CD8-positive, alpha-beta memory T cell (primary cell): Measurements from ENCODE around the gene HERC6. TPM values are rescaled to one million over a fixed set of nuclear protein-coding genes. Genes with fewer than 3 reads are reported as not detected.

Experiments
- CTCF ChIA-PET: fragments of 350-600 bp; sonication (Branson Sonifier 250); formaldehyde crosslinking; loops from one replicate; lab custom pipeline; 2021; ENCODE audit warnings: antibody characterized with exemption; lab: Charles Lee
- POLR2A ChIA-PET: fragments of 350-600 bp; sonication (Branson Sonifier 250); formaldehyde crosslinking; loops from one replicate; lab custom pipeline; 2021; ENCODE audit warnings: antibody characterized with exemption; lab: Charles Lee
- DNase-seq, 5 donors: peaks; one replicate each; pipeline versions ENCODE4 v3.0.0 to v3.0.0-alpha.2; 2020 to 2022; ENCODE audit warnings: mixed read lengths in 1 of 5
- H3K27ac ChIP-seq: one replicate; pipeline ENCODE4 v1.7.0; 2013; ENCODE audit warnings: low read depth, mild to moderate bottlenecking, low read length, moderate library complexity
- H3K27me3 ChIP-seq: 2 replicates; pipeline ENCODE4 v1.7.0; 2013; ENCODE audit warnings: low read length, mild to moderate bottlenecking; ENCODE audit not compliant: insufficient read depth, poor library complexity, severe bottlenecking
- H3K36me3 ChIP-seq: 2 replicates; pipeline ENCODE4 v1.7.0; 2013; ENCODE audit warnings: mild to moderate bottlenecking, low read length, moderate library complexity; ENCODE audit not compliant: insufficient read depth
- H3K4me1 ChIP-seq: 2 replicates; pipeline ENCODE4 v1.7.0; 2013; ENCODE audit warnings: mild to moderate bottlenecking, low read length, moderate library complexity; ENCODE audit not compliant: insufficient read depth
- H3K4me3 ChIP-seq: 2 replicates; pipeline ENCODE4 v1.7.0; 2013; ENCODE audit warnings: mild to moderate bottlenecking, low read length
- H3K9me3 ChIP-seq: 2 replicates; pipeline ENCODE4 v1.7.0; 2013; ENCODE audit warnings: mild to moderate bottlenecking, low read length
- H3K27ac Mint-ChIP-seq, 8 donors: one replicate each; pipeline ENCODE4 v1.8.0; 2020 to 2021; ENCODE audit warnings: mixed read lengths in 8 of 8, mild to moderate bottlenecking in 6 of 8, inconsistent platforms in 3 of 8, moderate library complexity in 3 of 8
- H3K27me3 Mint-ChIP-seq, 2 donors: one replicate each; pipeline ENCODE4 v1.8.0; 2020 to 2021; ENCODE audit warnings: mixed read lengths in 2 of 2, mild to moderate bottlenecking in 1 of 2, moderate library complexity in 1 of 2
- H3K36me3 Mint-ChIP-seq, 3 donors: one replicate each; pipeline ENCODE4 v1.8.0; 2020 to 2021; ENCODE audit warnings: mixed read lengths in 3 of 3, inconsistent platforms in 1 of 3, mild to moderate bottlenecking in 1 of 3
- H3K4me1 Mint-ChIP-seq, 3 donors: one replicate each; pipeline ENCODE4 v1.8.0; 2020 to 2021; ENCODE audit warnings: mixed read lengths in 3 of 3, inconsistent platforms in 1 of 3, mild to moderate bottlenecking in 1 of 3
- H3K4me3 Mint-ChIP-seq, 7 donors: one replicate each; pipeline ENCODE4 v1.8.0; 2020 to 2021; ENCODE audit warnings: mixed read lengths in 7 of 7, mild to moderate bottlenecking in 6 of 7, moderate library complexity in 4 of 7, inconsistent platforms in 2 of 7
- H3K9me3 Mint-ChIP-seq, 5 donors: one replicate each; pipeline ENCODE4 v1.8.0; 2020 to 2022; ENCODE audit warnings: mixed read lengths in 5 of 5, mild to moderate bottlenecking in 3 of 5, moderate library complexity in 2 of 5, inconsistent platforms in 1 of 5
- polyA plus RNA-seq: library from polyadenylated mRNA; unstranded; fragments of 300-500 nt; fragmentation: Illumina TruSeq; gene quantifications from one replicate; pipeline ENCODE4 v1.2.3, GENCODE V29; 2021
- total RNA-seq, 2 experiments: library from RNA; stranded (reverse); gene quantifications; one replicate each; pipeline ENCODE4 v1.2.3, GENCODE V29; 2021

The HERC6 gene
- total and polyA plus RNA-seq, 3 experiments from 2014 or later = 3.7 to 27.0 (median 5.4) TPM

- Mint-ChIP-seq H3K27me3 (no peaks in the 10 kb centered on the region), H3K36me3 (peaks cover 24 to 56% (median 24%) of the 10 kb centered on the region in 3 donors), H3K4me3 (no peak overlapping the region), H3K27ac (no peak overlapping the region), H3K9me3 (no peaks in the 10 kb centered on the region), H3K4me1 (no peaks in the 10 kb centered on the region)
- Histone ChIP-seq H3K9me3 (no peaks in the 10 kb centered on the region), H3K4me1 (no peaks in the 10 kb centered on the region), H3K27me3 (no peaks in the 10 kb centered on the region), H3K4me3 (no peak overlapping the region), H3K27ac (no peak overlapping the region), H3K36me3 (no peaks in the 10 kb centered on the region)
- ChIA-PET CTCF (no interaction called here), POLR2A (no interaction called here)
- no peak for DNase-seq
Measured at GRCh38 chr4:88398381-88398780, 19.7 kb downstream of the HERC6 start.

GRCh38 chr4:88409206-88409605 lies 30.6 kb downstream of the HERC6 start:
- Mint-ChIP-seq H3K9me3 (no peaks in the 10 kb centered on the region), H3K4me3 (no peak overlapping the region), H3K27me3 (no peaks in the 10 kb centered on the region), H3K4me1 (no peaks in the 10 kb centered on the region), H3K27ac (peak overlapping the region in 1 of 8 donors; percentile 23), H3K36me3 (peaks cover 12 to 71% (median 41%) of the 10 kb centered on the region in 3 donors)
- H3K4me3 ChIP-seq = no peak overlapping the region
- no peak for DNase-seq
- H3K27ac ChIP-seq = no peak overlapping the region
- H3K27me3 ChIP-seq = no peaks in the 10 kb centered on the region
- no peaks in the 10 kb centered on the region for H3K9me3 ChIP-seq
- ChIA-PET POLR2A (no interaction called here), CTCF (no interaction called here)
- no peaks in the 10 kb centered on the region for H3K4me1 ChIP-seq
- peaks cover 10% of the 10 kb centered on the region for H3K36me3 ChIP-seq

GRCh38 chr4:88409789-88410188 lies 31.1 kb downstream of the HERC6 start:
- no peak overlapping the region for H3K4me3 ChIP-seq
- no peaks in the 10 kb centered on the region for H3K27me3 ChIP-seq
- no peaks in the 10 kb centered on the region for H3K9me3 ChIP-seq
- Mint-ChIP-seq H3K4me3 (no peak overlapping the region), H3K27me3 (no peaks in the 10 kb centered on the region), H3K4me1 (no peaks in the 10 kb centered on the region), H3K36me3 (peaks cover 12 to 72% (median 44%) of the 10 kb centered on the region in 3 donors), H3K9me3 (no peaks in the 10 kb centered on the region), H3K27ac (peak overlapping the region in 2 of 8 donors; percentile 60 to 72)
- DNase-seq = no peak
- peaks cover 10% of the 10 kb centered on the region for H3K36me3 ChIP-seq
- ChIA-PET CTCF (no interaction called here), POLR2A (no interaction called here)
- no peak overlapping the region for H3K27ac ChIP-seq
- H3K4me1 ChIP-seq = no peaks in the 10 kb centered on the region

GRCh38 chr4:88411491-88412096 lies 32.9 kb downstream of the HERC6 start:
- no peaks in the 10 kb centered on the region for H3K4me1 Mint-ChIP-seq
- H3K36me3 ChIP-seq = peaks cover 15% of the 10 kb centered on the region
- peaks cover 12 to 73% (median 41%) of the 10 kb centered on the region in 3 donors for H3K36me3 Mint-ChIP-seq
- H3K27me3 ChIP-seq = no peaks in the 10 kb centered on the region
- no peaks in the 10 kb centered on the region for H3K27me3 Mint-ChIP-seq
- no peak for DNase-seq
- peak overlapping the region in 1 of 8 donors; percentile 65 for H3K27ac Mint-ChIP-seq
- ChIA-PET CTCF (no interaction called here), POLR2A (interaction anchor here (0.6 kb wide), 1 partner anchor 42 kb away, joined by 3 read pairs; no protein-coding TSS in a partner anchor)
- H3K4me3 Mint-ChIP-seq = no peak overlapping the region
- H3K27ac ChIP-seq = no peak overlapping the region
- no peak overlapping the region for H3K4me3 ChIP-seq
- no peaks in the 10 kb centered on the region for H3K4me1 ChIP-seq
- no peaks in the 10 kb centered on the region for H3K9me3 ChIP-seq
- H3K9me3 Mint-ChIP-seq = no peaks in the 10 kb centered on the region

GRCh38 chr4:88413801-88414200 lies 35.1 kb downstream of the HERC6 start:
- Mint-ChIP-seq H3K4me3 (no peak overlapping the region), H3K4me1 (no peaks in the 10 kb centered on the region), H3K36me3 (peaks cover 9 to 74% (median 35%) of the 10 kb centered on the region in 3 donors), H3K9me3 (no peaks in the 10 kb centered on the region), H3K27ac (peak overlapping the region in 2 of 8 donors; percentile 42 to 47), H3K27me3 (no peaks in the 10 kb centered on the region)
- H3K27me3 ChIP-seq = no peaks in the 10 kb centered on the region
- no peaks in the 10 kb centered on the region for H3K9me3 ChIP-seq
- POLR2A ChIA-PET = no interaction called here
- H3K4me1 ChIP-seq = no peaks in the 10 kb centered on the region
- H3K27ac ChIP-seq = no peak overlapping the region
- CTCF ChIA-PET = no interaction called here
- no peak for DNase-seq
- peaks cover 10% of the 10 kb centered on the region for H3K36me3 ChIP-seq
- no peak overlapping the region for H3K4me3 ChIP-seq

GRCh38 chr4:88414755-88415154 lies 36.1 kb downstream of the HERC6 start:
- Histone ChIP-seq H3K27ac (no peak overlapping the region), H3K9me3 (no peaks in the 10 kb centered on the region), H3K36me3 (peaks cover 10% of the 10 kb centered on the region), H3K4me1 (no peaks in the 10 kb centered on the region), H3K27me3 (no peaks in the 10 kb centered on the region), H3K4me3 (no peak overlapping the region)
- peak overlapping the region in 3 of 8 donors; percentile 39 to 51 (median 43) for H3K27ac Mint-ChIP-seq
- no peak for DNase-seq
- peaks cover 0 to under 1% (median 0%) of the 10 kb centered on the region in 3 donors for H3K4me1 Mint-ChIP-seq
- H3K36me3 Mint-ChIP-seq = peaks cover 5 to 72% (median 29%) of the 10 kb centered on the region in 3 donors
- H3K27me3 Mint-ChIP-seq = no peaks in the 10 kb centered on the region
- H3K9me3 Mint-ChIP-seq = no peaks in the 10 kb centered on the region
- H3K4me3 Mint-ChIP-seq = no peak overlapping the region
- CTCF ChIA-PET = no interaction called here
- POLR2A ChIA-PET = no interaction called here

- no peak overlapping the region for H3K4me3 Mint-ChIP-seq
- no peak overlapping the region for H3K4me3 ChIP-seq
- ChIA-PET CTCF (no interaction called here), POLR2A (no interaction called here)
- H3K36me3 Mint-ChIP-seq = peaks cover 5 to 63% (median 22%) of the 10 kb centered on the region in 3 donors
- no peaks in the 10 kb centered on the region for H3K4me1 ChIP-seq
- peak overlapping the region in 1 of 8 donors; percentile 18 for H3K27ac Mint-ChIP-seq
- H3K36me3 ChIP-seq = peaks cover 10% of the 10 kb centered on the region
- H3K27ac ChIP-seq = no peak overlapping the region
- H3K4me1 Mint-ChIP-seq = peaks cover 0 to 2% (median 0%) of the 10 kb centered on the region in 3 donors
- no peak for DNase-seq
- no peaks in the 10 kb centered on the region for H3K9me3 Mint-ChIP-seq
- no peaks in the 10 kb centered on the region for H3K27me3 Mint-ChIP-seq
- no peaks in the 10 kb centered on the region for H3K9me3 ChIP-seq
- H3K27me3 ChIP-seq = no peaks in the 10 kb centered on the region
Measured at GRCh38 chr4:88415982-88416381, 37.3 kb downstream of the HERC6 start.

- H3K36me3 ChIP-seq = peaks cover 10% of the 10 kb centered on the region
- ChIA-PET POLR2A (interaction anchor here (0.6 kb wide), 1 partner anchor 20 kb away, joined by 3 read pairs; no protein-coding TSS in a partner anchor), CTCF (interaction anchor here (1.5 kb wide), 1 partner anchor 19 kb away, joined by 3 read pairs; no protein-coding TSS in a partner anchor)
- no peak for DNase-seq
- H3K9me3 ChIP-seq = no peaks in the 10 kb centered on the region
- H3K27ac ChIP-seq = no peak overlapping the region
- H3K4me1 ChIP-seq = no peaks in the 10 kb centered on the region
- Mint-ChIP-seq H3K27me3 (no peaks in the 10 kb centered on the region), H3K27ac (peak overlapping the region in 2 of 8 donors; percentile 54 to 68), H3K36me3 (peaks cover 8 to 56% (median 19%) of the 10 kb centered on the region in 3 donors), H3K4me1 (peaks cover 0 to 7% (median 5%) of the 10 kb centered on the region in 3 donors), H3K4me3 (no peak overlapping the region), H3K9me3 (no peaks in the 10 kb centered on the region)
- no peaks in the 10 kb centered on the region for H3K27me3 ChIP-seq
- no peak overlapping the region for H3K4me3 ChIP-seq
Measured at GRCh38 chr4:88418411-88418810, 39.8 kb downstream of the HERC6 start.
